ENCODE results near the gene NEK2.

Gene NEK2

DNA sequence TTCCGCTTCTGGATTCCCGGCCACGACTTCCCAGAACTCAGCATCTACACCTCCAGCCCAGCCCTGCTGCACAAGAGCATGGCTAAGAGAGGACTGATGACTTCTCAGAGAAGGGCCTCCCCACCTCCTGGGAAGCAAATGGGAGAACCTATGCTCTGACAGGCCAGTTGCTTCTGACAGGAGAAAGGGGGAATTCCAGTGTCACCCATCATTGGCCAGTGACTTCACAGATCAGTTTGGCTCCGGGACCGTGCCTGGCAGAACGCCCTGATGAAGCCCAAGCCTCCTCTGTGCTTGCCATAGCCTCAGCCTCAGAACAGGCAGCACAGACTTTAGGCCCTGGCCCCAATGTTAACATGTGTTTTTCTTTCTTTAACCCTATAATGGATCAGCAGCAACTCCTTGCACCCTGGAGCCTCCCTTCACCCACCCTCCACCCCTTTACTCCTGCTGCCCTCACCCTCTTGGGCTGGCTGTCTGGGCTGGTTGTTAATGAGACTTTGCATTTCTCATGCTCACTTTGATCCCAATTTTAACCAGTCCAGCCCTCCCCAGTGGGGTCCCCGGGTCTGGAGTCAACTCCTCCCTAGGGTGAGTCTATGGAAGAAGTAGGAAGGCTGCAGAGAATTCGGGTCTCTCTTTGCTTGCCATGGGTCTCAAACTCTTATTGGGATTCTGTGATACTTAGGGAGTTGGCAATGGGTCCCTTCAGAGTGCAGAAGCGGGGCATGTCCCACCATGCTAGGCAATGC lies 53.8 kb downstream of the NEK2 start:
- in situ Hi-C loops (cut with MboI; ENCODE audit: low sequenced_read_pairs, unreplicated experiment): no loop called here
- no peak for DNase-seq (ENCODE audit: low spot score)

GRCh38 chr1:211620097-211620496 lies 55.3 kb downstream of the NEK2 start:
- no peak for TF ChIP-seq CTCF (IDR thresholded peaks at IDR 0.05; ENCODE audit: borderline replicate concordance, control extremely low read depth, extremely low read depth, insufficient read depth, missing control alignments)
- in situ Hi-C loops (cut with MboI; ENCODE audit: low sequenced_read_pairs, unreplicated experiment): no loop called here
- no peak for DNase-seq (ENCODE audit: low spot score)

More for the DNA sequence above, 53.8 kb downstream of the NEK2 start:
- no peak for TF ChIP-seq CTCF (IDR thresholded peaks at IDR 0.05; ENCODE audit: borderline replicate concordance, control extremely low read depth, extremely low read depth, insufficient read depth, missing control alignments)

GRCh38 chr1:211619033-211619996 lies 56.1 kb downstream of the NEK2 start:
- in situ Hi-C loops (cut with MboI; ENCODE audit: low sequenced_read_pairs, unreplicated experiment): no loop called here
- no peak for TF ChIP-seq CTCF (IDR thresholded peaks at IDR 0.05; ENCODE audit: borderline replicate concordance, control extremely low read depth, extremely low read depth, insufficient read depth, missing control alignments)
- no peak for DNase-seq (ENCODE audit: low spot score)

DNA sequence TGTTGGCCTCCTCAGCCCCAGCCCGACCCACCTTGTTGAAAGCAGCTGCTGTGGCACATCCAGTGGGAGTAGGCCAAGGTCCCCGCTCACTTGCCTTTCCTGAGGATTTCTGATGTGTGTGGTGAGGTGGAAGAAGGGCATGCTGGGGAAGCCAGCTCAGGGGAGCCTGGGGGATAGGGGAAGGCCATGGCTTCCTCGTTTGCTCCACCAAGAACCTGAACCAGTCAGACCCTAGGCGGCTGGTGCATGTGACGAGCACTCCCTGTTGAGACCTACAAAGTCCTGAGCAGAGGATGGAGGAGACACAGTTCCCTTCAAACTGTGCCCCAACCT lies 58.5 kb downstream of the NEK2 start:
- in situ Hi-C loops (cut with MboI; ENCODE audit: low sequenced_read_pairs, unreplicated experiment): no loop called here
- DNase-seq (ENCODE audit: low spot score): no peak
- no peak for TF ChIP-seq CTCF (IDR thresholded peaks at IDR 0.05; ENCODE audit: borderline replicate concordance, control extremely low read depth, extremely low read depth, insufficient read depth, missing control alignments)

- DNase-seq (ENCODE audit: low spot score): no peak
- in situ Hi-C loops (cut with MboI; ENCODE audit: low sequenced_read_pairs, unreplicated experiment): no loop called here
- TF ChIP-seq CTCF (IDR thresholded peaks at IDR 0.05; ENCODE audit: borderline replicate concordance, control extremely low read depth, extremely low read depth, insufficient read depth, missing control alignments): no peak
Measured at GRCh38 chr1:211616231-211616964, 59.0 kb downstream of the NEK2 start.

DNA sequence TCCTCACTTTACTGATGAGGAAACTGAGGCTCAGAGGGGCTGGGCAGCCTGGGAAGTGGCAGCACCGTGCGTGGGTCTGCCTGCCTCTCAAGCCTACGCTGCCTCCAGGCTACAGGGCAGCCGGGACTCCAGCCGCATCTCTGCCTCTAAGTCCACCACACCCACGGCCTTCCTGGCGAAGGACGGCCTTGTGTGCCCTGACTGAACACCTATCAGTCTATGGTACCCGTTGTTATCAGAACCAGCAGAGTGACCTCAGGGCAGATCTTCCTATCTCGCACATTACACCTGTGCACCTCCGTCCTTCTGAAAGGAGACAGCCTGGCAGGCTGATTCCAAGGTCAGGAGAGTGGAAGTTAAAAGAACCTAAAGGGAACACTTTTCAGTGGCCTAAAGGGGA lies 60.8 kb downstream of the NEK2 start:
- in situ Hi-C loops (cut with MboI; ENCODE audit: low sequenced_read_pairs, unreplicated experiment): no loop called here
- no peak for TF ChIP-seq CTCF (IDR thresholded peaks at IDR 0.05; ENCODE audit: borderline replicate concordance, control extremely low read depth, extremely low read depth, insufficient read depth, missing control alignments)
- no peak for DNase-seq (ENCODE audit: low spot score)

All from GM13976 (cell line).